ENCODE data around the gene CIROP. TPM values are rescaled to one million over a fixed set of nuclear protein-coding genes. Genes with fewer than 3 reads are reported as not detected.

CIROP gene
- total RNA-seq, 1 experiment from 2014 or later = not detected

GRCh38 chr14:23106747-23107045 lies 1.9 kb upstream of the CIROP start:
- Histone ChIP-seq H3K36me3 (no peaks in the 10 kb centered on the region), H3K9me3 (no peaks in the 10 kb centered on the region), H3K27me3 (no peaks in the 10 kb centered on the region), H3K4me3 (no peak overlapping the region)
- no peak for DNase-seq

- no peaks in the 10 kb centered on the region for H3K27me3 ChIP-seq
- no peak overlapping the region for H3K4me3 ChIP-seq
- DNase-seq = no peak
- H3K9me3 ChIP-seq = no peaks in the 10 kb centered on the region
- no peaks in the 10 kb centered on the region for H3K36me3 ChIP-seq
Measured at GRCh38 chr14:23105348-23105824, 597 bp upstream of the CIROP start.

GRCh38 chr14:23104070-23104590 lies 659 bp downstream of the CIROP start:
- H3K27me3 ChIP-seq = no peaks in the 10 kb centered on the region
- H3K36me3 ChIP-seq = peaks cover 1% of the 10 kb centered on the region; the same call in 1 of the 2 replicates
- H3K9me3 ChIP-seq = no peaks in the 10 kb centered on the region
- H3K4me3 ChIP-seq = no peak overlapping the region
- DNase-seq = no peak

- H3K9me3 ChIP-seq = no peaks in the 10 kb centered on the region
- no peaks in the 10 kb centered on the region for H3K27me3 ChIP-seq
- no peak for DNase-seq
- H3K4me3 ChIP-seq = no peak overlapping the region
- peaks cover 6% of the 10 kb centered on the region for H3K36me3 ChIP-seq
Measured at GRCh38 chr14:23103581-23103980, 1.2 kb downstream of the CIROP start.

- no peaks in the 10 kb centered on the region for H3K9me3 ChIP-seq
- no peak for DNase-seq
- H3K4me3 ChIP-seq = no peak overlapping the region
- H3K27me3 ChIP-seq = no peaks in the 10 kb centered on the region
- peaks cover 7% of the 10 kb centered on the region for H3K36me3 ChIP-seq
Measured at GRCh38 chr14:23102801-23103200, 2.0 kb downstream of the CIROP start.

- peaks cover 8% of the 10 kb centered on the region for H3K36me3 ChIP-seq
- H3K4me3 ChIP-seq = no peak overlapping the region
- H3K9me3 ChIP-seq = no peaks in the 10 kb centered on the region
- no peaks in the 10 kb centered on the region for H3K27me3 ChIP-seq
- DNase-seq = no peak
Measured at GRCh38 chr14:23101986-23102625, 2.7 kb downstream of the CIROP start.

GRCh38 chr14:23101213-23101970 lies 3.4 kb downstream of the CIROP start:
- Histone ChIP-seq H3K36me3 (peaks cover 10% of the 10 kb centered on the region), H3K9me3 (no peaks in the 10 kb centered on the region), H3K4me3 (no peak overlapping the region), H3K27me3 (no peaks in the 10 kb centered on the region)
- DNase-seq = no peak

- H3K36me3 ChIP-seq = peaks cover 10% of the 10 kb centered on the region
Measured at GRCh38 chr14:23099212-23099861, 5.5 kb downstream of the CIROP start.

GRCh38 chr14:23097786-23098185 lies 7.0 kb downstream of the CIROP start:
- Histone ChIP-seq H3K36me3 (peaks cover 17% of the 10 kb centered on the region), H3K27me3 (no peaks in the 10 kb centered on the region), H3K4me3 (no peak overlapping the region), H3K9me3 (no peaks in the 10 kb centered on the region)
- DNase-seq = no peak

More at GRCh38 chr14:23099212-23099861, 5.5 kb downstream of the CIROP start:
- no peak overlapping the region for H3K4me3 ChIP-seq
- no peaks in the 10 kb centered on the region for H3K27me3 ChIP-seq
- no peaks in the 10 kb centered on the region for H3K9me3 ChIP-seq
- no peak for DNase-seq

GRCh38 chr14:23095196-23096108 lies 9.3 kb downstream of the CIROP start, which contains the start of gene C14orf119:
Gene C14orf119 (plus strand): TSS chr14:23095505. CDS start chr14:23097659, 2,154 bp downstream.
- Histone ChIP-seq H3K4me3 (peak within 1 kb of the TSS; percentile 97), H3K27me3 (no peaks in the 10 kb centered on the region), H3K9me3 (no peaks in the 10 kb centered on the region), H3K36me3 (peaks cover 29% of the 10 kb centered on the region)
- DNase-seq = peak; percentile 93

- Histone ChIP-seq H3K9me3 (no peaks in the 10 kb centered on the region), H3K27me3 (no peaks in the 10 kb centered on the region), H3K4me3 (peak within 1 kb of the TSS; percentile 97), H3K36me3 (peaks cover 36% of the 10 kb centered on the region)
- peak; percentile 64 for DNase-seq
Measured at GRCh38 chr14:23094666-23095195, 10.1 kb downstream of the CIROP start, which contains the start of gene ACIN1. Gene ACIN1 (minus strand): TSS chr14:23095136. CDS start chr14:23095112, 24 bp downstream.

- no peaks in the 10 kb centered on the region for H3K27me3 ChIP-seq
- no peaks in the 10 kb centered on the region for H3K9me3 ChIP-seq
- peak overlapping the region; percentile 97 for H3K4me3 ChIP-seq
- DNase-seq = no peak
- H3K36me3 ChIP-seq = peaks cover 38% of the 10 kb centered on the region
Measured at GRCh38 chr14:23093991-23094665, 10.7 kb downstream of the CIROP start.

GRCh38 chr14:23093526-23093925 lies 11.3 kb downstream of the CIROP start:
- Histone ChIP-seq H3K36me3 (peaks cover 35% of the 10 kb centered on the region), H3K9me3 (no peaks in the 10 kb centered on the region), H3K4me3 (peak overlapping the region; percentile 97), H3K27me3 (no peaks in the 10 kb centered on the region)
- DNase-seq = no peak

- no peaks in the 10 kb centered on the region for H3K27me3 ChIP-seq
- no peak for DNase-seq
- H3K36me3 ChIP-seq = peaks cover 40% of the 10 kb centered on the region
- no peak overlapping the region for H3K4me3 ChIP-seq
- H3K9me3 ChIP-seq = no peaks in the 10 kb centered on the region
Measured at GRCh38 chr14:23093104-23093503, 11.7 kb downstream of the CIROP start.

Measured in MG63 (cell line).